Measurements from ENCODE around the gene BTN2A1.

GRCh38 chr6:26491604-26492003 is 33.8 kb downstream of the BTN2A1 start:
- no peak for TF ChIP-seq CTCF (IDR thresholded peaks at IDR 0.05)
- TF ChIP-seq EP300 (IDR thresholded peaks at IDR 0.05), result no peak
- TF ChIP-seq POLR2AphosphoS5 (IDR thresholded peaks at IDR 0.05), result no peak
